Left ventricle myocardium inferior (tissue), 1 donor: ENCODE measurements around the gene ARFGEF2. TPM values are rescaled to one million over a fixed set of nuclear protein-coding genes. Genes with fewer than 3 reads are reported as not detected.

ENCODE experiments used
- DNase-seq: peaks from one replicate; pipeline ENCODE4 v3.0.0-alpha.2; 2020
- H3K27ac ChIP-seq: fragments of 200-600 bp; replicated peaks from 2 replicates; pipeline ENCODE4 v1.8.0; 2021
- H3K27me3 ChIP-seq: fragments of 200-600 bp; 2 replicates; pipeline ENCODE4 v1.8.0; 2021; ENCODE audit warnings: low read depth
- H3K36me3 ChIP-seq: fragments of 200-600 bp; 2 replicates; pipeline ENCODE4 v1.8.0; 2021
- H3K4me1 ChIP-seq: fragments of 200-600 bp; 2 replicates; pipeline ENCODE4 v1.8.0; 2021
- H3K4me3 ChIP-seq: fragments of 200-600 bp; 2 replicates; pipeline ENCODE4 v1.8.0; 2021; ENCODE audit warnings: mild to moderate bottlenecking, moderate library complexity
- H3K9me3 ChIP-seq: fragments of 200-600 bp; replicated peaks from 2 replicates; pipeline ENCODE4 v1.8.0; 2021
- CTCF ChIP-seq: fragments of 200-600 bp; IDR thresholded peaks from 2 replicates; pipeline ENCODE4 v1.8.0; 2021; ENCODE audit warnings: antibody characterized with exemption, mild to moderate bottlenecking, borderline replicate concordance
- intact Hi-C: fragments of 100-400 bp; cut with micrococcal nuclease; formaldehyde crosslinking; loops from one replicate; pipeline ENCODE4 v1.11.0; 2022
- total RNA-seq: library from RNA; stranded (reverse); fragmentation: NEBNext Ultra II Directional; extraction: Animal tissue kit (Norgen Biotek cat#: 25700); gene quantifications from one replicate; pipeline ENCODE4 v1.2.1, GENCODE V29; 2021
- donor health status: DM: no; HTN: yes; CAD: no; lungs with severe emphysema.

The ARFGEF2 gene
- total RNA-seq, 1 donor from 2014 or later: 45.1 TPM

- Histone ChIP-seq H3K4me3 (no peak overlapping the region), H3K27me3 (no peaks in the 10 kb centered on the region), H3K27ac (peak overlapping the region; percentile 74), H3K9me3 (peaks cover 6% of the 10 kb centered on the region), H3K36me3 (peaks cover 72% of the 10 kb centered on the region), H3K4me1 (peaks cover 50% of the 10 kb centered on the region)
- intact Hi-C loops: no loop called here
- TF ChIP-seq CTCF: peak; percentile 16
- DNase-seq: peak; percentile 18
Measured at GRCh38 chr20:48983423-48984400, 62.2 kb downstream of the ARFGEF2 start.

- H3K36me3 ChIP-seq: peaks cover 82% of the 10 kb centered on the region
- no peak for DNase-seq
- H3K27ac ChIP-seq: no peak overlapping the region
Measured at GRCh38 chr20:48984575-48985219, 63.2 kb downstream of the ARFGEF2 start.

GRCh38 chr20:48986899-48987298, 65.4 kb downstream of the ARFGEF2 start:
- Histone ChIP-seq H3K9me3 (peaks cover 6% of the 10 kb centered on the region), H3K27ac (no peak overlapping the region), H3K36me3 (peaks cover 99% of the 10 kb centered on the region), H3K4me1 (peaks cover 29% of the 10 kb centered on the region), H3K4me3 (no peak overlapping the region), H3K27me3 (no peaks in the 10 kb centered on the region)
- TF ChIP-seq CTCF: peak; percentile 13
- DNase-seq: no peak
- intact Hi-C loops: no loop called here

More at GRCh38 chr20:48984575-48985219, 63.2 kb downstream of the ARFGEF2 start:
- no peaks in the 10 kb centered on the region for H3K27me3 ChIP-seq
- no peak overlapping the region for H3K4me3 ChIP-seq
- intact Hi-C loops: no loop called here
- no peak for TF ChIP-seq CTCF
- peaks cover 46% of the 10 kb centered on the region for H3K4me1 ChIP-seq
- H3K9me3 ChIP-seq: peaks cover 6% of the 10 kb centered on the region

GRCh38 chr20:48990467-48990866, 69.0 kb downstream of the ARFGEF2 start:
- H3K9me3 ChIP-seq: no peaks in the 10 kb centered on the region
- DNase-seq: no peak
- H3K4me1 ChIP-seq: no peaks in the 10 kb centered on the region
- no peak overlapping the region for H3K4me3 ChIP-seq
- intact Hi-C loops: no loop called here
- peaks cover 100% of the 10 kb centered on the region for H3K36me3 ChIP-seq
- no peak for TF ChIP-seq CTCF
- no peaks in the 10 kb centered on the region for H3K27me3 ChIP-seq
- no peak overlapping the region for H3K27ac ChIP-seq

- Histone ChIP-seq H3K4me3 (no peak overlapping the region), H3K9me3 (no peaks in the 10 kb centered on the region), H3K36me3 (peaks cover 99% of the 10 kb centered on the region), H3K27me3 (no peaks in the 10 kb centered on the region), H3K27ac (no peak overlapping the region), H3K4me1 (no peaks in the 10 kb centered on the region)
- no peak for DNase-seq
- no peak for TF ChIP-seq CTCF
- intact Hi-C loops: no loop called here
Measured at GRCh38 chr20:48995589-48995988, 74.1 kb downstream of the ARFGEF2 start.
